Measurements from ENCODE around the gene CELF5. TPM values are rescaled to one million over a fixed set of nuclear protein-coding genes. Genes with fewer than 3 reads are reported as not detected.
"Not testable (repeated sequence)": the region's sequence is repeated elsewhere in the genome, so short reads cannot be mapped to it uniquely, and the experiment has no call there.

Gene CELF5
- total and polyA plus RNA-seq, 2 donors (not counting 1 experiment from before 2014, with no cell fraction given): 0.15 TPM; not detected in 1

- DNase-seq (no peak), ATAC-seq (ENCODE audit: low read depth) (no peak)
- CTCF ChIA-PET: no interaction called here
- Mint-ChIP-seq H3K4me1 (peaks cover 6% of the 10 kb centered on the region), H3K27me3 (peaks cover 26% of the 10 kb centered on the region), H3K27ac (no peak overlapping the region), H3K4me3 (no peak overlapping the region), H3K9me3 (ENCODE audit: insufficient read depth) (no peaks in the 10 kb centered on the region)
- Histone ChIP-seq H3K79me2 (ENCODE audit: control insufficient read depth, insufficient read depth, low read length) (no peaks in the 10 kb centered on the region), H4K20me1 (ENCODE audit: control insufficient read depth, insufficient read depth, low read length, poor library complexity, severe bottlenecking) (no peaks in the 10 kb centered on the region), H3K4me1 (ENCODE audit: control insufficient read depth in 2 of 2, insufficient read depth in 2 of 2, low read length in 2 of 2) (peaks cover 9 to 17% of the 10 kb centered on the region in 2 donors), H3K4me3 (ENCODE audit: control extremely low read depth in 1 of 5, extremely low read depth in 1 of 5, insufficient read depth in 1 of 5, low read depth in 2 of 5, low read length in 4 of 5) (no peak overlapping the region), H3K4me2 (replicated peaks; ENCODE audit: low read depth, low read length, poor library complexity, severe bottlenecking) (no peak overlapping the region), H3K36me3 (replicated peaks in 1 of 2; ENCODE audit: control extremely low read depth in 1 of 2, control insufficient read depth in 1 of 2, extremely low read depth in 1 of 2, insufficient read depth in 2 of 2, low read length in 1 of 2) (no peaks in the 10 kb centered on the region), H3K27ac (ENCODE audit: low read length in 2 of 2) (no peak overlapping the region), H3K9ac (ENCODE audit: low read length) (no peak overlapping the region), H3K27me3 (replicated peaks in 1 of 4; ENCODE audit: control extremely low read depth in 1 of 4, control insufficient read depth in 3 of 4, insufficient read depth in 4 of 4, low read length in 3 of 4) (peaks cover 0 to 38% (median 7%) of the 10 kb centered on the region in 4 experiments), H3K9me3 (ENCODE audit: control extremely low read depth in 1 of 3, control insufficient read depth in 2 of 3, insufficient read depth in 1 of 3, low read length in 2 of 3) (peaks cover 0 to 24% (median 0%) of the 10 kb centered on the region in 3 donors), H2AFZ (ENCODE audit: insufficient read depth, low read depth, low read length, poor library complexity, severe bottlenecking) (no peak overlapping the region)
- no peak for TF ChIP-seq EZH2 (IDR thresholded peaks at IDR 0.05; ENCODE audit: borderline replicate concordance, insufficient read depth, low read depth, low read length, poor library complexity, severe bottlenecking)
- TF ChIP-seq CTCF (IDR thresholded peaks at IDR 0.05): no peak
- 58% methylated on average over 11 of the region's 11 CpGs for WGBS (ENCODE audit: insufficient coverage)
- POLR2A ChIA-PET: no interaction called here
- intact Hi-C loops (cut with micrococcal nuclease): no loop called here
Observed at GRCh38 chr19:3287814-3288213, 63.4 kb downstream of the CELF5 start.

GRCh38 chr19:3288437-3288836 lies 64.0 kb downstream of the CELF5 start:
- H3K27me3 Mint-ChIP-seq: peaks cover 23% of the 10 kb centered on the region
- H3K4me2 ChIP-seq (replicated peaks; ENCODE audit: low read depth, low read length, poor library complexity, severe bottlenecking); H3K4me1 Mint-ChIP-seq; H3K9ac ChIP-seq (ENCODE audit: low read length); H3K9me3 Mint-ChIP-seq (ENCODE audit: insufficient read depth); POLR2A ChIA-PET; H3K4me3 Mint-ChIP-seq; DNase-seq; H3K27ac Mint-ChIP-seq; H4K20me1 ChIP-seq (ENCODE audit: control insufficient read depth, insufficient read depth, low read length, poor library complexity, severe bottlenecking); CTCF ChIA-PET; H3K27ac ChIP-seq (ENCODE audit: low read length in 2 of 2); H3K4me3 ChIP-seq (ENCODE audit: control extremely low read depth in 1 of 5, extremely low read depth in 1 of 5, insufficient read depth in 1 of 5, low read depth in 2 of 5, low read length in 4 of 5); ATAC-seq (ENCODE audit: low read depth); H3K79me2 ChIP-seq (ENCODE audit: control insufficient read depth, insufficient read depth, low read length); intact Hi-C loops (cut with micrococcal nuclease); H2AFZ ChIP-seq (ENCODE audit: insufficient read depth, low read depth, low read length, poor library complexity, severe bottlenecking); H3K36me3 ChIP-seq (replicated peaks in 1 of 2; ENCODE audit: control extremely low read depth in 1 of 2, control insufficient read depth in 1 of 2, extremely low read depth in 1 of 2, insufficient read depth in 2 of 2, low read length in 1 of 2): not testable (repeated sequence)
- whole genome bisulfite sequencing (ENCODE audit: insufficient coverage): 67% methylated on average over 2 of the region's 5 CpGs
- H3K4me1 ChIP-seq (ENCODE audit: control insufficient read depth in 2 of 2, insufficient read depth in 2 of 2, low read length in 2 of 2): peaks cover 9 to 17% of the 10 kb centered on the region in 2 donors
- H3K27me3 ChIP-seq (replicated peaks in 1 of 4; ENCODE audit: control extremely low read depth in 1 of 4, control insufficient read depth in 3 of 4, insufficient read depth in 4 of 4, low read length in 3 of 4): peaks cover 0 to 39% (median 6%) of the 10 kb centered on the region in 4 experiments
- peaks cover 0 to 24% (median 0%) of the 10 kb centered on the region in 3 donors for H3K9me3 ChIP-seq (ENCODE audit: control extremely low read depth in 1 of 3, control insufficient read depth in 2 of 3, insufficient read depth in 1 of 3, low read length in 2 of 3)

Measured in B cell (primary cell).